Body of pancreas (tissue), 4 donors: Measurements from ENCODE around the gene MCCD1. TPM values are rescaled to one million over a fixed set of nuclear protein-coding genes. Genes with fewer than 3 reads are reported as not detected.
"Not testable (repeated sequence)": the region's sequence is repeated elsewhere in the genome, so short reads cannot be mapped to it uniquely, and the experiment has no call there.

Source experiments
- ATAC-seq: fragments of 150-250 bp; one replicate; pipeline ENCODE4 v1.9.1; 2016
- DNase-seq, 4 donors: peaks; one replicate each; pipeline ENCODE4 v3.0.0-alpha.2; 2019
- H3K27ac ChIP-seq, 4 donors: fragments of 200-600 bp; sonication (generic); 1 replicate in 3 of 4; 2 replicates in 1 of 4; pipeline versions ENCODE4 v1.5.1 to v1.6.1; 2016 to 2019; ENCODE audit warnings: mild to moderate bottlenecking in 1 of 4, mixed read lengths in 1 of 4, moderate library complexity in 1 of 4
- H3K27me3 ChIP-seq, 2 donors: fragments of 200-600 bp; sonication (generic); one replicate each; pipeline ENCODE4 v1.6.0; 2016; ENCODE audit warnings: mild to moderate bottlenecking in 1 of 2
- H3K36me3 ChIP-seq, 2 donors: fragments of 200-600 bp; sonication (generic); replicated peaks in 1 of 2; 2 replicates each; pipeline ENCODE4 v1.5.1; 2016; ENCODE audit warnings: low read depth in 2 of 2; ENCODE audit not compliant: insufficient read depth in 1 of 2
- H3K4me1 ChIP-seq: fragments of 200-600 bp; sonication (generic); one replicate; pipeline ENCODE4 v1.6.0; 2016
- H3K4me3 ChIP-seq, 2 donors: fragments of 200-600 bp; sonication (generic); 1 replicate in 1 of 2; 2 replicates in 1 of 2; pipeline ENCODE4 v1.5.1; 2016 to 2019
- H3K9me3 ChIP-seq, 3 donors: fragments of 200-600 bp; sonication (generic); 1 replicate in 2 of 3; 2 replicates in 1 of 3; pipeline ENCODE4 v1.5.1; 2016
- POLR2A ChIP-seq, 3 donors: fragments of 450-650 bp; IDR thresholded peaks; one replicate each; pipeline ENCODE4 v1.6.1; 2016; ENCODE audit warnings: antibody characterized with exemption in 3 of 3, mild to moderate bottlenecking in 2 of 3
- WGBS, 2 donors: methylation state at CpG; one replicate each; pipeline ENCODE4 v1.1.5; 2017; 5-methylcytosine and 5-hydroxymethylcytosine counted together
- intact Hi-C: fragments of 100-400 bp; cut with DNase I; formaldehyde crosslinking; loops from one replicate; pipeline ENCODE4 v1.15.1; 2023
- total RNA-seq, 2 donors: library from RNA; depleted of rRNA; stranded (reverse); fragments of >200 nt; gene quantifications; one replicate each; pipeline ENCODE4 v1.1.0, GENCODE V29; 2016
- TF ChIP-seq, protein P1 (sequence below), 7 experiments: fragments of 450-650 bp in 4 of 7; fragments of 200-600 bp in 3 of 7; sonication (generic) in 3 of 7; IDR thresholded peaks; one replicate each; pipeline ENCODE4 v1.5.1; 2016 to 2019; ENCODE audit warnings: antibody characterized with exemption in 7 of 7

Gene MCCD1
- total RNA-seq, 2 donors from 2014 or later: not detected

DNA sequence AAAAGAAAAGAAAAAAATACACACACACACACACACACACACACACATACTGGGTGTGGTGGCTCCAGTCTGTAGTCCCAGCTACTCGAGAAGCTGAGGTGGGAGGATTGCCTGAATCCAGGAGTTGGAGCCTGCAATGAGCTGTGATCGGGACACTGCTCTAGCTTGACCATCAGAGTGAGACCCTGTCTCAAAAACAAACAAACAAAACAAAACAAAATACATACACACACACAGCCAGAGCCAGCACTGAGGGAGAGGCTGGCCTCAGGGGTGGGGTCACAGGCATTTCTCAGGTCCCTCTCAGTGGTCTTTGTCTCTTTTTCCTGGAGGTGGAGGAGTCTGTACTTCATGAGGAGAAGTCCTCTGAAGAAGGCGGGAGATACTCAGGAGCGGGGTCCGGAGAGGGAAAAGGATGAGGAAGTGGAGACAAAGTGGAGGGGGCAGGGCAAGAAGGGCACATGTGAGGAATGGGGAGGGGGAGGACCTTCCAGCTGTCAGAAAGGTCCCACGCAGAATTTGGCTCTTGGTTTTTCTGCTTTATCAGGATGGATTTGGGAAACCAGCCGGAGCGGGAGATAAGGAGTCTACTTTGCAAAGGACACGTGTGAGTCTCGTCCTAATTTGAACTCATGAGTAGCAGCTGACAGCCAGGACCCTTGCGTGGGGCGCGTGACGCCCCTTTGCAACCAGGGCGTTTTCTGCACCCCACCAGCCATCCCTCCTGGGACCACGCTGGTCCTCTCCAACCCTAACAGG, 38.5 kb upstream of the MCCD1 start:
- WGBS, 2 donors: 39 to 46% methylated on average over 16 of the region's 16 CpGs
- DNase-seq (no peak), ATAC-seq (no peak)
- Histone ChIP-seq H3K9me3 (no peaks in the 10 kb centered on the region), H3K4me3 (no peak overlapping the region), H3K27me3 (no peaks in the 10 kb centered on the region), H3K27ac (no peak overlapping the region), H3K36me3 (no peaks in the 10 kb centered on the region), H3K4me1 (peaks cover 13% of the 10 kb centered on the region)
- intact Hi-C loops: loop anchor here (10.0 kb wide), 1 partner anchor 105 kb away; the partner anchor contains the start of gene NCR3
- TF ChIP-seq POLR2A (IDR thresholded peaks at IDR 0.05): no peak
- TF ChIP-seq, protein P1, sequence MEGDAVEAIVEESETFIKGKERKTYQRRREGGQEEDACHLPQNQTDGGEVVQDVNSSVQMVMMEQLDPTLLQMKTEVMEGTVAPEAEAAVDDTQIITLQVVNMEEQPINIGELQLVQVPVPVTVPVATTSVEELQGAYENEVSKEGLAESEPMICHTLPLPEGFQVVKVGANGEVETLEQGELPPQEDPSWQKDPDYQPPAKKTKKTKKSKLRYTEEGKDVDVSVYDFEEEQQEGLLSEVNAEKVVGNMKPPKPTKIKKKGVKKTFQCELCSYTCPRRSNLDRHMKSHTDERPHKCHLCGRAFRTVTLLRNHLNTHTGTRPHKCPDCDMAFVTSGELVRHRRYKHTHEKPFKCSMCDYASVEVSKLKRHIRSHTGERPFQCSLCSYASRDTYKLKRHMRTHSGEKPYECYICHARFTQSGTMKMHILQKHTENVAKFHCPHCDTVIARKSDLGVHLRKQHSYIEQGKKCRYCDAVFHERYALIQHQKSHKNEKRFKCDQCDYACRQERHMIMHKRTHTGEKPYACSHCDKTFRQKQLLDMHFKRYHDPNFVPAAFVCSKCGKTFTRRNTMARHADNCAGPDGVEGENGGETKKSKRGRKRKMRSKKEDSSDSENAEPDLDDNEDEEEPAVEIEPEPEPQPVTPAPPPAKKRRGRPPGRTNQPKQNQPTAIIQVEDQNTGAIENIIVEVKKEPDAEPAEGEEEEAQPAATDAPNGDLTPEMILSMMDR (IDR thresholded peaks at IDR 0.05): no peak

DNA sequence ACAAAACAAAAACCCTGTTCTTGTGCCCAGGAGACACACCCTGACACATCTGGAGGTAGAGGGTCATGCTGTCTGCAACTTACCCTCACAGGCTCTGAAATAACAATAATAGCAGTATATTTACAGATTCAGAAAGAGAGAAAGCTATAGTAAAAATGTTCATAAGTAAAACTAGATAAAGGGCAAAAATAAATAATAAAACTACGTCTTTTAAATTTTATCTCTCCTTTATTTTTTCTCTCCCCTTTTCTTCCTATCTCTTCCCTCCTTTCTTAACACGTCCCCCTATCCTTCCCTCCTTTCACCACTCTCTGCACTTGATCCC, 35.2 kb upstream of the MCCD1 start:
- not testable (repeated sequence) for H3K27me3 ChIP-seq, DNase-seq, H3K27ac ChIP-seq, ATAC-seq, H3K9me3 ChIP-seq, H3K4me3 ChIP-seq, H3K36me3 ChIP-seq
- WGBS, 2 donors: 0% methylated on average over 2 of the region's 2 CpGs
- intact Hi-C loops: loop anchor here (10.0 kb wide), 1 partner anchor 101 kb away; the partner anchor contains the start of gene NCR3
- peaks cover 25% of the 10 kb centered on the region for H3K4me1 ChIP-seq

DNA sequence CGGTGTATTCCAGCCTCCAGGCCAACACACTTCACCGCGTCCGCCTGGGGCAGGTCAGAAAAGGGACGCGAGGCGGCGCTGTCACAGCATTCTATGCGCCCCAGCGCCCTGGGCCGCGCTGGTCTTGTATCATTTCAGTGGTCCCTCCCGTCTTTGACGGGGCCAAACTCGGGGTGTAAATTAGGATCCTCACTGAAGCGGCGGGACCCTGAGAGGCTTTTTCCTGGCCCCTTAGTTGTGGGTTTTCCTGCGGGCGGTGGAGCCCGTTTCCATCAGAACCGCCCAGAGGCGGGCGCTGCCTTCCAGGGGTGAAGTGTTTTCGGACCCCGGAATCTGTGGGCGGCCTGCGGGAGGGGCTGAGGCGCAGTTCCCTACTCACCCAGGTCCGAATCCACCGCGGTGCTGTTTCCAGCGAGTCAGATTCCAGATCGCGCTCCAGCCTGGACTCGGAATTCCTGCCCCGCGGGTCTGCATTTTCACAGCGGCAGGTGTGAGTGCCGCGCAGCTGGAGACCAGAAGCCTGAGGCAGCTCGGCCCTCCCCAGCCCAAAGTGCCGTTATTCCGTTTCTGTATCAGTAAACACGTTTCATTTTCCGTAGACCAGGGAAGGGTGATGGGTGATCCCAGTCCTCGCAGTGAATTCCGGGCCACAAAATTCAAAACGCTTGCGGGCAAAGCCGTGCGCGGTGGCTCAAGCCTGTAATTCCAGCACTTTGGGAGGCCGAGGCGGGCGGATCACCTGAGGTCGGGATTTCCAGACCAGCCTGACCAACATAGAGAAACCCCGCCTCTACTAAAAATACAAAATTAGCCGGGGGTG, 34.7 kb upstream of the MCCD1 start:
- peak overlapping the region; percentile 7 to 27 for H3K4me3 ChIP-seq
- peak; percentile 77 to 87 (median 84) for DNase-seq
- peaks cover 30% of the 10 kb centered on the region for H3K4me1 ChIP-seq
- TF ChIP-seq, protein P1 (IDR thresholded peaks at IDR 0.05): peak; percentile 63 to 91 (median 83)
- TF ChIP-seq POLR2A (IDR thresholded peaks at IDR 0.05): peak in 2 of 3 donors; percentile 18 to 43
- no peaks in the 10 kb centered on the region for H3K36me3 ChIP-seq
- intact Hi-C loops: loop anchor here (10.0 kb wide), 1 partner anchor 101 kb away; the partner anchor contains the start of gene NCR3
- H3K9me3 ChIP-seq: no peaks in the 10 kb centered on the region
- 0% methylated on average over 35 to 56 of the region's 58 CpGs for WGBS, 2 donors
- peak; percentile 81 for ATAC-seq
- peak overlapping the region in 3 of 4 donors; percentile 40 to 74 (median 52) for H3K27ac ChIP-seq
- no peaks in the 10 kb centered on the region for H3K27me3 ChIP-seq

DNA sequence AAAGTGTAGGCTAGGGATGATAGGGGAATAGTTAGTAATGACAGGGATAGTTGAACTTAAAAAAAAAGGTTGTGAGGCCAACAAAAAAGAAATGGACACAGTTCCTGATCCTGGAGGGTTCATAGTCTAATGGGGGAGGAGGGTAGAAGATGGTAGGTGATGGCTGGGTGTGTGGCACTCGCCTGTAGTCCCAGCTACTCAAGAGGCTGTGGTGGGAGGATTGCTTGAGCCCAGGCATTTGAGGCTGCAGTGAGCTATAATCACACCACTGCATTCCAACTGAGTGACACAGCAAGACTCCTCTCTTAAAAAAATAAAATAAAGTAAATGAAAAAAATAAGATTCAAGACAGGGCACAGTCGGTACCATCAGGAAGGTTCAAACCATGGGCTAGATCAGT, 33.2 kb upstream of the MCCD1 start:
- H3K4me3 ChIP-seq: no peak overlapping the region
- H3K27ac ChIP-seq: peak overlapping the region in 1 of 4 donors; percentile 74
- 65 to 74% methylated on average over 2 of the region's 2 CpGs for WGBS, 2 donors

DNA sequence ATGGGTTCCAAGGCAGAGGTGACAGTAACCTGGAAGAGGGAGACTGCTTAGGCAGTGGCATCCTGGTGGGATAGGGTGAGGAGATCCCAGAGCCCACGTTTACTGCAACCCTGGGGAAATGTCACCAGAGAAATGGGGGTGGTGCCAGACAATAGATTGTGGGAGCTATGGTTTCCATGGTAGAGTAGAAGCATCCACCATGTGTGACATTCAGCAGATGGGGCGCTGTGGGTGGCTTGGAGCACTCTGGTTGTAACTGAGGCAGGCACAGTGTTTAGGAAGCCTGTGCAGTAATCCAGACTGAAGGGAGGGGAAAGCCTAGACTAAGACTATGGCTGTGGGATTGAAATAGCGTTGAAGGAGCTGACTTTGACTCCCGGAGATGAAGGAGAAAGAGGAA, 31.9 kb upstream of the MCCD1 start:
- 45 to 60% methylated on average over 4 of the region's 4 CpGs for WGBS, 2 donors
- H3K27me3 ChIP-seq, DNase-seq, H3K27ac ChIP-seq, H3K36me3 ChIP-seq, ATAC-seq, H3K4me3 ChIP-seq, H3K9me3 ChIP-seq: not testable (repeated sequence)
- H3K4me1 ChIP-seq: peaks cover 27% of the 10 kb centered on the region
- intact Hi-C loops: loop anchor here (10.0 kb wide), 1 partner anchor 98 kb away; the partner anchor contains the start of gene NCR3

More for the DNA sequence above, 33.2 kb upstream of the MCCD1 start:
- Histone ChIP-seq H3K9me3 (no peaks in the 10 kb centered on the region), H3K4me1 (peaks cover 30% of the 10 kb centered on the region), H3K27me3 (no peaks in the 10 kb centered on the region), H3K36me3 (no peaks in the 10 kb centered on the region)
- no peak for ATAC-seq
- intact Hi-C loops: loop anchor here (10.0 kb wide), 1 partner anchor 99 kb away; the partner anchor contains the start of gene NCR3
- TF ChIP-seq, protein P1 (IDR thresholded peaks at IDR 0.05): no peak
- TF ChIP-seq POLR2A (IDR thresholded peaks at IDR 0.05): no peak
- DNase-seq: no peak
